Mesendoderm (in vitro differentiated cells): ENCODE measurements around the gene PRDM11.

ENCODE experiments used
- DNase-seq: peaks from one replicate; pipeline ENCODE4 v3.0.0; 2013
- H2AK5ac ChIP-seq: 2 replicates; pipeline ENCODE4 v1.6.1; 2013; ENCODE audit warnings: low read length, inconsistent platforms
- H2BK120ac ChIP-seq: 2 replicates; pipeline ENCODE4 v1.6.1; 2013; ENCODE audit warnings: low read depth, mild to moderate bottlenecking, low read length, moderate library complexity, mixed read lengths
- H2BK15ac ChIP-seq: replicated peaks from 2 replicates; pipeline ENCODE4 v1.6.1; 2013; ENCODE audit warnings: low read depth, mild to moderate bottlenecking, moderate library complexity
- H2BK5ac ChIP-seq: 2 replicates; pipeline ENCODE4 v1.6.1; 2013; ENCODE audit warnings: low read length, inconsistent platforms
- H3K18ac ChIP-seq: 2 replicates; pipeline ENCODE4 v1.6.1; 2013; ENCODE audit warnings: mild to moderate bottlenecking, low read length, mixed read lengths
- H3K23ac ChIP-seq: one replicate; pipeline ENCODE4 v1.6.1; 2013; ENCODE audit warnings: low read length
- H3K27ac ChIP-seq: 2 replicates; pipeline ENCODE4 v1.5.1; 2013; ENCODE audit warnings: low read depth, mild to moderate bottlenecking, inconsistent platforms, low read length, moderate library complexity
- H3K27me3 ChIP-seq: 2 replicates; pipeline ENCODE4 v1.6.1; 2013; ENCODE audit warnings: low read length, control low read depth, mild to moderate bottlenecking, inconsistent platforms; ENCODE audit not compliant: insufficient read depth, poor library complexity
- H3K36me3 ChIP-seq: 2 replicates; pipeline ENCODE4 v1.6.1; 2013; ENCODE audit warnings: low read length, inconsistent platforms; ENCODE audit not compliant: control insufficient read depth, insufficient read depth
- H3K4ac ChIP-seq: one replicate; pipeline ENCODE4 v1.6.1; 2013; ENCODE audit warnings: low read depth, mild to moderate bottlenecking, low read length, moderate library complexity
- H3K4me1 ChIP-seq: 2 replicates; pipeline ENCODE4 v1.6.1; 2013; ENCODE audit warnings: low read depth, low read length, inconsistent platforms; ENCODE audit not compliant: control insufficient read depth
- H3K4me2 ChIP-seq: 2 replicates; pipeline ENCODE4 v1.6.1; 2013; ENCODE audit warnings: low read length
- H3K4me3 ChIP-seq: 2 replicates; pipeline ENCODE4 v1.5.1; 2013; ENCODE audit warnings: mild to moderate bottlenecking, low read length
- H3K56ac ChIP-seq: one replicate; pipeline ENCODE4 v1.6.1; 2013; ENCODE audit warnings: low read length
- H3K79me1 ChIP-seq: 2 replicates; pipeline ENCODE4 v1.6.1; 2013; ENCODE audit warnings: low read length, inconsistent platforms
- H3K79me2 ChIP-seq: 2 replicates; pipeline ENCODE4 v1.6.1; 2013; ENCODE audit warnings: mild to moderate bottlenecking, low read length; ENCODE audit not compliant: control insufficient read depth, insufficient read depth
- H3K9ac ChIP-seq: 2 replicates; pipeline ENCODE4 v1.6.1; 2013; ENCODE audit warnings: low read length, inconsistent platforms
- H4K5ac ChIP-seq: one replicate; pipeline ENCODE4 v1.6.1; 2013; ENCODE audit warnings: low read length
- H4K8ac ChIP-seq: one replicate; pipeline ENCODE4 v1.6.1; 2013; ENCODE audit warnings: low read depth, mild to moderate bottlenecking, control low read depth, low read length, moderate library complexity
- WGBS: extraction: QIAGEN DNeasy Blood & Tissue Kit; methylation state at CpG from one replicate; pipeline ENCODE4 v1.1.7; 2013; ENCODE audit warnings: low lambda C conversion rate, missing lambda C conversion rate; ENCODE audit not compliant: insufficient coverage; ENCODE audit errors: extremely low coverage; 5-methylcytosine and 5-hydroxymethylcytosine counted together

Gene PRDM11

DNA sequence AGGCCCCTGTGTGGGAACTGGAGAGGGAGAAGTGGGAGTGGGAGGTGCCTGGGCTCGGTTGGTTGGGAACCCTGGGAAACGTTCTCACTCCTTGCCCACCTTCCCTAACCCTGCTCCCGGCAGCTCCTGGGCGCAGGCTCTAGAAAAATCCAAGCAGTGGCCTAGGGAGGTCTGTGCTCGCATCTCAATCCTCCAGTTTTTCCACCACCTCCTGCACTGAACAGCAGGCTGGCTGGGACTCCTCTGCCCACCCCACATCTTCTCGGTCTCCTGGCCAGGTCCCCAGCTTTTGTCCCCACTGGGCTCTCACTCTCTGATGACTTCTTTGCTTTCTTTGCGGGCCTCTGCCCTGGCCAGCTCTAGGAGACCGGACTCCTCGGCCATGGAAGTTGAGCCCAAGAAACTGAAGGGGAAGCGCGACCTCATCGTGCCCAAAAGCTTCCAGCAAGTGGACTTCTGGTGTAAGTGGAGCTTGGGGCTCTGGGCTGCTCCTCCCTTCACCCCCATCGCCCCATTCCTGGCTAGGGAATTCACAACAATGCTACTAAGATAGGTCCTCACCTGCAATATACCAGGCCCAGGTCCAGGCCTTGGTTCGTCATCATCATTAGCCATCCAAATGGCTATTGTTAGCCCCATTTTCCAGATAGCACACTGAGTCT, 35.6 kb downstream of the PRDM11 start:
- Histone ChIP-seq H3K18ac (no peak overlapping the region), H3K27ac (no peak overlapping the region), H2BK15ac (no peak overlapping the region), H4K8ac (no peak overlapping the region), H3K4me3 (no peak overlapping the region), H3K36me3 (no peaks in the 10 kb centered on the region), H3K9ac (peak overlapping the region; percentile 60), H4K5ac (no peak overlapping the region), H3K56ac (peak overlapping the region; percentile 80), H3K79me2 (no peaks in the 10 kb centered on the region), H3K79me1 (no peaks in the 10 kb centered on the region), H3K4me1 (peaks cover 16% of the 10 kb centered on the region), H3K23ac (peak overlapping the region; percentile 24), H3K4ac (no peak overlapping the region), H2BK120ac (no peak overlapping the region), H3K27me3 (no peaks in the 10 kb centered on the region), H3K4me2 (no peak overlapping the region), H2AK5ac (no peak overlapping the region), H2BK5ac (no peak overlapping the region)
- DNase-seq = no peak
- WGBS = no CpG with 5 or more reads among the region's 14 CpGs

DNA sequence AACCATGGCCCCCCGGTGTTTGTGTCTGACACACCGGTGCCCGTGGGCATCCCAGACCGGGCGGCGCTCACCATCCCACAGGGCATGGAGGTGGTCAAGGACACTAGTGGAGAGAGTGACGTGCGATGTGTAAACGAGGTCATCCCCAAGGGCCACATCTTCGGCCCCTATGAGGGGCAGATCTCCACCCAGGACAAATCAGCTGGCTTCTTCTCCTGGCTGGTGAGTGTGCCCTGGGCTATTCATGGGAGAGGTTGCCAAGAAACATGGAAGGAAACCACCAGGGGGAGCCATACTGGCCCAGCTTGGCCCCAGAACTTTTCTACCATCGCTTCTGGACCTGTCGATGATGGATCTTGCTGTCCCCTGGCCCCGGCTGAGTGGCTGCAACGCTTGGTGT, 36.5 kb downstream of the PRDM11 start:
- Histone ChIP-seq H3K4me3 (no peak overlapping the region), H3K79me2 (no peaks in the 10 kb centered on the region), H3K4ac (no peak overlapping the region), H3K4me1 (peaks cover 16% of the 10 kb centered on the region), H4K5ac (no peak overlapping the region), H3K27ac (no peak overlapping the region), H2BK5ac (no peak overlapping the region), H3K56ac (no peak overlapping the region), H3K9ac (no peak overlapping the region), H4K8ac (no peak overlapping the region), H3K27me3 (no peaks in the 10 kb centered on the region), H3K36me3 (no peaks in the 10 kb centered on the region), H2AK5ac (no peak overlapping the region), H3K23ac (no peak overlapping the region), H2BK15ac (no peak overlapping the region), H3K79me1 (no peaks in the 10 kb centered on the region), H3K18ac (no peak overlapping the region), H3K4me2 (no peak overlapping the region), H2BK120ac (no peak overlapping the region)
- no CpG with 5 or more reads among the region's 14 CpGs for WGBS
- DNase-seq = peak; percentile 64

DNA sequence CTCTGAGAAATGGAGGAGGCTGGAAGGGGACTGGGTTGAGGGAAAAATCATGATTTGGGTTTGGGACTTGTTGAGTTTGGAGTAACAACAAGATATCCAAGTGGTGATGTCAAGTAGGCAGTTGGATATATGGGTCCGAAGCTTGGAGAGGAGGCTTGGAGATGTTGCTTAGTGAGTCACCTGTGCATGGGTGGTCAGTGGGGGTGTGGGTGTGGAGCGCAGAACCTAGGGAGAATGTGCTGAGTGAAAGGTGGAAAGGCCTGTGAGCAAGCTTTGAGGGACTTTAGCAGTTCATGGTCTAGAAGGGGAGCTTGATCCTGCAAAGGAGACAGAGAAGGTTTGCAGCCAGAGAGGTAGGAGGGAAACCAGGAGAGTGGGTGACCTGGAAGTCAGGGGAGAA, 38.2 kb downstream of the PRDM11 start:
- Histone ChIP-seq H2BK5ac (no peak overlapping the region), H3K27ac (peak overlapping the region; percentile 9), H3K4ac (no peak overlapping the region), H4K5ac (no peak overlapping the region), H3K18ac (no peak overlapping the region), H3K36me3 (no peaks in the 10 kb centered on the region), H3K23ac (no peak overlapping the region), H3K4me1 (peaks cover 16% of the 10 kb centered on the region), H4K8ac (no peak overlapping the region), H3K79me1 (no peaks in the 10 kb centered on the region), H3K27me3 (no peaks in the 10 kb centered on the region), H3K9ac (no peak overlapping the region), H3K56ac (peak overlapping the region; percentile 44), H2BK120ac (no peak overlapping the region), H3K79me2 (no peaks in the 10 kb centered on the region), H2BK15ac (no peak overlapping the region), H3K4me3 (no peak overlapping the region), H3K4me2 (no peak overlapping the region), H2AK5ac (no peak overlapping the region)
- WGBS = no CpG with 5 or more reads among the region's 2 CpGs
- no peak for DNase-seq

DNA sequence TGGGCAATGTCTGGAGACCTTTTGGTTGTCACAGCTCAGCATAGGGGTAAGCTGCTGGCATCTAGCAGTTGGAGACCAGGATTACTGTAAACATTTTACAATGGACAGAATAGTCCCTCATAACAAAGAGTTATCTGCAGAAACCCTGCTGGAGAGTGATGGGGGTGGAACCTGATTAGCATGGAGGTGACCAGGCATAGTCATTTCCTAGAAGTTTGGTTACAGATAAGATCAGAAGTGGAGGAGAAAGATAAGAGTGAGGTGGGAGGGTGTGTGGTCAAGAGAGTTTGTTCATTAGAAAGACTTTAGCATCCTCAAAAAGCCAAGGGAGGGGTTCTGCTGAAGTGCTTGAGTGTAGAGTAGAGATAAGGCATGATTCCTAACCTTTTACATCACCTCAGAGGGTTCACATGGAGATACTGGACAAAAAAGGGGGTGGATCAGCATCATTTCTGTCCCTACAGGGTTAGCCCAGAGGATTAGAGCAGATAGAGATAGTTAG, 38.8 kb downstream of the PRDM11 start:
- H2BK120ac ChIP-seq = no peak overlapping the region
- H3K27me3 ChIP-seq = no peaks in the 10 kb centered on the region
- no peak overlapping the region for H3K27ac ChIP-seq
- no peaks in the 10 kb centered on the region for H3K36me3 ChIP-seq
- no peak overlapping the region for H3K9ac ChIP-seq
- DNase-seq = peak; percentile 92
- H3K79me1 ChIP-seq = no peaks in the 10 kb centered on the region
- no peak overlapping the region for H3K4me3 ChIP-seq
- no peak overlapping the region for H3K56ac ChIP-seq
- no peak overlapping the region for H4K8ac ChIP-seq
- no peak overlapping the region for H2BK15ac ChIP-seq
- no peak overlapping the region for H3K4me2 ChIP-seq
- H4K5ac ChIP-seq = no peak overlapping the region
- no peak overlapping the region for H3K23ac ChIP-seq
- H3K18ac ChIP-seq = no peak overlapping the region
- no peak overlapping the region for H3K4ac ChIP-seq
- H3K4me1 ChIP-seq = peaks cover 16% of the 10 kb centered on the region
- H2BK5ac ChIP-seq = no peak overlapping the region
- H2AK5ac ChIP-seq = no peak overlapping the region
- H3K79me2 ChIP-seq = no peaks in the 10 kb centered on the region

DNA sequence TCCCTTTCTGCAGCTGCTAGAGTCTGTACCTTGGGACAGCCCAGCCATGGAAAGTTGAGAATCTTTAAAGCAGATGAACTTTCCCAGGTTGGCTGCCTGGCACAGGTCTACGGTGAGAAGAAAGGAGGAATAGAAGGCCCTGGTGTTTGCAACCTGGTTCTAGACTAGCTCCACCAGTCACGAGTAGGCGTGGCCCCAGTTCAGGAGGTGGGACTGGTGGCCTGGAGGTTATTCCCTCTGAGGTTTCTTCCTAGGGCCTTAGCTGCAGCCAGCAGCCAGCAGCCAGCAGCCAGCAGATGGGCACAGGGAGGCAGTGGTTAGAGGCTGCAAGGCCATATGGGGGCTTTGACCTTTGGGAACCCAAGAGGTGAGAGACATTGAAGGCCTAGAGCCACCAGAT, 40.9 kb downstream of the PRDM11 start:
- H3K9ac ChIP-seq = no peak overlapping the region
- whole genome bisulfite sequencing = no CpG with 5 or more reads among the region's 3 CpGs
- no peak overlapping the region for H4K8ac ChIP-seq
- H3K79me2 ChIP-seq = no peaks in the 10 kb centered on the region
- H2BK5ac ChIP-seq = no peak overlapping the region
- DNase-seq = no peak
- H2BK120ac ChIP-seq = no peak overlapping the region
- no peak overlapping the region for H3K23ac ChIP-seq
- no peak overlapping the region for H3K4me2 ChIP-seq
- H2AK5ac ChIP-seq = no peak overlapping the region
- H3K56ac ChIP-seq = no peak overlapping the region
- H4K5ac ChIP-seq = no peak overlapping the region
- no peak overlapping the region for H3K4me3 ChIP-seq
- H3K27me3 ChIP-seq = no peaks in the 10 kb centered on the region
- H3K27ac ChIP-seq = no peak overlapping the region
- no peaks in the 10 kb centered on the region for H3K79me1 ChIP-seq
- no peaks in the 10 kb centered on the region for H3K36me3 ChIP-seq
- no peak overlapping the region for H3K18ac ChIP-seq
- H2BK15ac ChIP-seq = no peak overlapping the region
- no peak overlapping the region for H3K4ac ChIP-seq
- peaks cover 12% of the 10 kb centered on the region for H3K4me1 ChIP-seq

DNA sequence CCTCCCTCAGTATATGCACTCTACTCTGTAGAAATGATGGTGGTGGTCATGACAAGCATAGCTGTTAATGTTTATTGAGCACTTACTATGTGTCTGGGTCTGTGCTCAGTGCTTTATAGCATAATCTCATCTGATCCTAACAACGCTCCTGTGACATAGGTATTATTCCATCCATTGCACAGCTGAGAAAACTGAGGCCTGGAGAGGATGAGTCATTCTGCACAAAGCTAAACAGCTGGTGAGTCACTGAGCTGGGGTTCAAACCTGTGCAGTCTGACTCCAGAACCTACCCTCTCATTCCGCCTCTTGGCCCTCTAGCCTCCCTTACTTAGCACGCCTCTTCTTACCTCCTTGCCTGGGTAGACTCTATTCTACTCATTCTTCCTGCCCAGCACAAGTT, 41.7 kb downstream of the PRDM11 start:
- DNase-seq = no peak
- Histone ChIP-seq H2BK5ac (no peak overlapping the region), H2BK120ac (no peak overlapping the region), H3K18ac (no peak overlapping the region), H3K23ac (no peak overlapping the region), H4K8ac (no peak overlapping the region), H4K5ac (no peak overlapping the region), H3K4me2 (no peak overlapping the region), H2BK15ac (no peak overlapping the region), H3K27me3 (no peaks in the 10 kb centered on the region), H3K56ac (no peak overlapping the region), H3K4ac (no peak overlapping the region), H3K36me3 (no peaks in the 10 kb centered on the region), H3K79me1 (no peaks in the 10 kb centered on the region), H3K4me1 (peaks cover 12% of the 10 kb centered on the region), H3K4me3 (no peak overlapping the region), H3K79me2 (no peaks in the 10 kb centered on the region), H3K9ac (no peak overlapping the region), H3K27ac (no peak overlapping the region), H2AK5ac (no peak overlapping the region)
- WGBS = no CpG with 5 or more reads among the region's 3 CpGs
